HUES48 (cell line): ENCODE results near the gene USP26.
"Not testable (repeated sequence)": the region's sequence is repeated elsewhere in the genome, so short reads cannot be mapped to it uniquely, and the experiment has no call there.

Source experiments
- H3K27ac ChIP-seq: one replicate; pipeline ENCODE4 v1.7.0; 2013; ENCODE audit warnings: low read depth, low read length, inconsistent platforms
- H3K27me3 ChIP-seq: 2 replicates; pipeline ENCODE4 v1.6.1; 2013; ENCODE audit warnings: mild to moderate bottlenecking, low read length; ENCODE audit not compliant: control insufficient read depth, insufficient read depth
- H3K36me3 ChIP-seq: 2 replicates; pipeline ENCODE4 v1.6.1; 2013; ENCODE audit warnings: low read length; ENCODE audit not compliant: control insufficient read depth, insufficient read depth
- H3K4me1 ChIP-seq: 2 replicates; pipeline ENCODE4 v1.6.1; 2013; ENCODE audit warnings: mild to moderate bottlenecking, low read length; ENCODE audit not compliant: control insufficient read depth, insufficient read depth
- H3K4me3 ChIP-seq: 2 replicates; pipeline ENCODE4 v1.5.1; 2013; ENCODE audit warnings: mild to moderate bottlenecking, low read depth, low read length
- H3K9ac ChIP-seq: 2 replicates; pipeline ENCODE4 v1.6.1; 2013; ENCODE audit warnings: mild to moderate bottlenecking, low read depth, low read length, moderate library complexity
- H3K9me3 ChIP-seq: 2 replicates; pipeline ENCODE4 v1.6.1; 2013; ENCODE audit warnings: low read length; ENCODE audit not compliant: control insufficient read depth, insufficient read depth

The USP26 gene

DNA sequence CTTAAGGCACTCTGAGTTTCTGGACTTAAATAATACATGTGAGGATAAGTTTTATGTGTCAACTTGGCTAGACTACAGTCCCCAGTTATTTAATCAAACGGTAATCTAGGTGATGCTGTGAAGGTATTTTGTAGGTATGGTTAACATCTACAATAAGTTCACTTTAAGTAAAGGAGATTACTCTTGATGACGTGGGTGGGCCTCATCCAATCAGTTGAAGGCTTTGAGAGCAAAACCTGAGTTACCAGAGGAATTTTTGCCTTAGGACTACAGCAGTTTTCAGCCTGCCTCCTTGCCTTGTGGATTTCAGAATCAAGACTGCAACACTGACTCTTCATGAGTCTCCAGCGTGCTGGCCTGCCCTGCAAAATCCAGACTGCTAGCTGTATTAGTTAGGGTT, 78.7 kb downstream of the USP26 start:
- Histone ChIP-seq H3K9ac (no peak overlapping the region), H3K4me3 (no peak overlapping the region), H3K36me3 (no peaks in the 10 kb centered on the region), H3K27ac (no peak overlapping the region), H3K4me1 (no peaks in the 10 kb centered on the region), H3K9me3 (no peaks in the 10 kb centered on the region), H3K27me3 (no peaks in the 10 kb centered on the region; the same call in 1 of the 2 replicates)

DNA sequence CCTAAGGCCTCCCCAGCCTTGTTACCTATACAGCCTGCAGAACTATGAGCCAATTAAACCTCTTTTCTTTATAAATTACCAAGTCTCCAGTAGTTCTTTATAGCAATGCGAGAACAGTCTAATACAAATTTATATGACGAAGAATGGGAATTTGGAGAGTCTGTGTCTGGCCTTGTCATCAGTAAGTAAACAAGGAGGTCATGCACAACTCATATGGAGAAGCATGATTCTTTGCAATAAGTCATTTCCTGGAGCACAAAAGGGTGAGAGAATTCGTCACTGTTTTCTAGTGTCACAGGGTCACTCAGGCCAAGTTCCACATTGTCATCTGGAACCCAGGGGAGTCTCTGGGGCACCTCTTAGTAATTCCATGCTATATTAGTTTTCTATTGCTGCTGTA, 89.5 kb downstream of the USP26 start:
- H3K9ac ChIP-seq, result no peak overlapping the region
- no peaks in the 10 kb centered on the region for H3K36me3 ChIP-seq
- H3K27me3 ChIP-seq, result no peaks in the 10 kb centered on the region
- H3K9me3 ChIP-seq, result peaks cover 12% of the 10 kb centered on the region
- H3K27ac ChIP-seq, result no peak overlapping the region
- no peaks in the 10 kb centered on the region for H3K4me1 ChIP-seq
- no peak overlapping the region for H3K4me3 ChIP-seq

DNA sequence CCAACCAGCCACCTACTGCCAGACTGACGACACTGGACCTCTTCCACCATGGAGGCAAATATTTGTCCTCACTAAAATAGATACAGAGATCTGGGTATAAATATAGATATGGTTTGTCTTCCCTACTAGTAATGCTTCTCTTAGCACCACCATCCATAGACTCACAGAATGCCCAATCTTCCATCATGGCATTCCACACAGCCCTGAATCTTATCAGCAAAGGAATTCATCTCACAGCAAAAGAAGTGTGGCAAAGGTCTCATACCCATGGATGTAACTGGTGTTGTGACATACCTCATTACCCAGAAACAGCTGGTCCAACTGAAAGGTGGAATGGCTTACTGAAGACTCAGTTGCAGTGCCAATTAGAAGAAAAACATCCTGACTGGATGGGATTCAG, 91.3 kb downstream of the USP26 start:
- H3K36me3 ChIP-seq, result no peaks in the 10 kb centered on the region
- no peak overlapping the region for H3K27ac ChIP-seq
- H3K4me3 ChIP-seq, result no peak overlapping the region
- H3K9me3 ChIP-seq, result peaks cover 12% of the 10 kb centered on the region
- 0 out of 2 replicates have a peak, but pooled peaks cover 3% of the 10 kb centered on the region for H3K27me3 ChIP-seq
- H3K4me1 ChIP-seq, result no peaks in the 10 kb centered on the region
- H3K9ac ChIP-seq, result no peak overlapping the region

DNA sequence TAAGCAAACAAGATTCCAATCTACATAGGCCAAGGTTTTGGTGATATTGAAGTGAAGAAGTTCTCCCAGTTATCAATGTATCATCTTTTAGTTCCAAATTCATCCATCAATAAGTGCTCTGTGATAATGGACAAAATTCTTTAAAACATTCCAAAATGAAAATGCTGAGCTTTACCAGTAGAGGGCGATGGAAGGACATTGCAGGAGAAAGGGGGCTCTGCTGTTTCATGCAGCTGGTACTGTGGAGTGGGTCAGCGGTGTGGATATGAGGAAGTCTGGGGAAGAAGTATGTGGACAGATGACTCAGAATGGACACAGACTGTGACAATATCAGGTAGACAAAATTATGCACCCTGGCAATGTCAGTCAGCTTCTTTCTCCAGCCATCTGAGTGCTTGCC, 91.9 kb downstream of the USP26 start:
- peaks cover 12% of the 10 kb centered on the region for H3K9me3 ChIP-seq
- no peaks in the 10 kb centered on the region for H3K36me3 ChIP-seq
- H3K9ac ChIP-seq, result no peak overlapping the region
- H3K27ac ChIP-seq, result no peak overlapping the region
- no peaks in the 10 kb centered on the region for H3K4me1 ChIP-seq
- H3K27me3 ChIP-seq, result 0 out of 2 replicates have a peak, but pooled peaks cover 3% of the 10 kb centered on the region
- no peak overlapping the region for H3K4me3 ChIP-seq

DNA sequence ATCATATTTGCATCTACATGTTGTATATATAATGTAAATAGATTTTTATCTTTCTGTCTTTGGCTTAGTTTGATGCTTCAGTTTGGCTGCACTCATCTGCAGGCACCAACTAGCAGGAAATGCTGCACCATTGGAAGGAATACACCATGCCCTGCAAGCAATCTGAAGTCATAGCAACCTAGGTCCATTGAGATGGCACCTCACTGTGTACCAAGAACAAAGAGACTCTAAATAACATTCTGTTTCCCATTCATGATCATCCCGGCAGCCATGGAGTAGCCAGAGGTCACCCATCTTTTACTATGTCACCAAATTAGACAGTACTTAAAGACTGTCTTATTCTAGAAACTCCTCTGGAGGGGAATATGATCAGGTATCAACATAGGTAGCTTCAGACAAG, 97.7 kb downstream of the USP26 start:
- Histone ChIP-seq H3K9ac (no peak overlapping the region), H3K4me1 (peaks cover 6% of the 10 kb centered on the region; the same call in 1 of the 2 replicates), H3K4me3 (no peak overlapping the region), H3K27ac (no peak overlapping the region), H3K9me3 (no peaks in the 10 kb centered on the region), H3K36me3 (no peaks in the 10 kb centered on the region), H3K27me3 (0 out of 2 replicates have a peak, but pooled peaks cover 3% of the 10 kb centered on the region)

DNA sequence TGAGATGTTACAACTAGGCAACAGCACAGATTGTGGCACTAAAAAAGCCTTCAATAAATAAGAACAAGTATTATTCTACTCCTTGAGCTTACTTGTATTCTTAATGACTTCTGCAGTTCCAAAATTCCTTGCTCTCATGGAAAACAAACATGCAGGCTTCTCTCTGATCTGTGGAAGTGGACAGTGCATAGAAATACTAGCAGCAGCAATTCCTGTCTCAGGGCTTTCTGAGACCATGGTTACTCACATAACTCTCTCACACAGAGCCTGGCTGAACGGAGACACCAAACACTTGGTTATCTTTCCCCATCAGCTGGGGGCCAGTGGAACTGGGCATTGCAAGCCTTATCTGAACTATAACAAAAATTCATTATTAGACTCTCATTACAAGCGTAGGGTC, 106.1 kb downstream of the USP26 start:
- no peak overlapping the region for H3K27ac ChIP-seq
- peaks cover 8% of the 10 kb centered on the region; the same call in 1 of the 2 replicates for H3K27me3 ChIP-seq
- no peaks in the 10 kb centered on the region for H3K36me3 ChIP-seq
- no peak overlapping the region for H3K4me3 ChIP-seq
- no peaks in the 10 kb centered on the region for H3K9me3 ChIP-seq
- no peaks in the 10 kb centered on the region for H3K4me1 ChIP-seq
- H3K9ac ChIP-seq, result no peak overlapping the region

DNA sequence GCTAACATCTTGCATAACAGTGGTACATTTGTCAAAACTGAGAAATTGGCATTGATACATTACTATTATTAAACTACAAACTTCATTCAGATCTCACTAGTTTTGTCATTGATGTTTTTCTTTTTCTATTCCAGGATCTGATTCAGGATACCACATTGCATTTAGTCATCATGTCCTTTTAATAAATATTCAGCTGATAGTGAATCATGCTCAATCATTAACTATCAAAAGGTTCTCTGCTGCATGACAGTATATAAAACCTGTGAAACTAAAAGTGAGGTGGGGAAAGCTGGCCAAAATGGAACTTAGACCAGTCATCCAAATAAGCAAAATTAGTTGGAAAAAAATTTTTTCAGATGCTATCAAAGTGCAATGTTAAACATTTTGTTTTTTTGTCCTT, 110.4 kb downstream of the USP26 start:
- H3K27ac ChIP-seq, result no peak overlapping the region
- H3K4me3 ChIP-seq, result no peak overlapping the region
- H3K36me3 ChIP-seq, result no peaks in the 10 kb centered on the region
- no peak overlapping the region for H3K9ac ChIP-seq
- 0 out of 2 replicates have a peak, but pooled peaks cover 9% of the 10 kb centered on the region for H3K4me1 ChIP-seq
- H3K27me3 ChIP-seq, result peaks cover 9% of the 10 kb centered on the region
- H3K9me3 ChIP-seq, result no peaks in the 10 kb centered on the region

DNA sequence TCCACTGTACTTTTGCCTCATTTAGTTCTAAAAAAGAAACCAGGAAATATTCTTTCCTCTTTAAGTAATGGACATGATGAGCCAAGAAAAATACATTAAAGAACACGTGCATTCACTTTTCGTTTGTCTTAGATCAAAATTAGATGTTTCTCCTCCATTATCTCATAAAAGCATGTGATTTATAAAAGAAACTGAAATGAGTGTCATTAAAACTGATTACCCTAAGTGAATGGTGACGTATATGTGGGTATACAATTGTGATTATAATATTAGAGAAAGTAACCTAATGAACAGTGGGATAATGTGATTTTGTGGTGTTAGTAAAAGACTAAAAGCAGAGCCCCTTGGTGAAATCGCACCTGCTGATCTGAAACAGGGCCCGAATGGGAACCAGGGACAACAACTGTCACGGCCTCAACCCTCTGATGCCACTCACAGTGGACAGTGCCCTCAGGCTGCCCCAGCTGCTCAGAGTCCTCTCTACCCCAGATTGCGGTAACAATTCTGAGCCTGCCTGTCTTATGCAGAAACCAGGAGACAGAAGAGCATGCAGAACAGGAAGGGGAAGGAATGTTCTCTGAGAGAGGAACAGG, 112.8 kb downstream of the USP26 start:
- H3K36me3 ChIP-seq, result no peaks in the 10 kb centered on the region
- 0 out of 2 replicates have a peak, but pooled peaks cover 9% of the 10 kb centered on the region for H3K4me1 ChIP-seq
- H3K27me3 ChIP-seq, result peaks cover 4% of the 10 kb centered on the region; the same call in 1 of the 2 replicates
- H3K9me3 ChIP-seq, result no peaks in the 10 kb centered on the region
- no peak overlapping the region for H3K27ac ChIP-seq
- H3K9ac ChIP-seq, result no peak overlapping the region
- H3K4me3 ChIP-seq, result no peak overlapping the region

DNA sequence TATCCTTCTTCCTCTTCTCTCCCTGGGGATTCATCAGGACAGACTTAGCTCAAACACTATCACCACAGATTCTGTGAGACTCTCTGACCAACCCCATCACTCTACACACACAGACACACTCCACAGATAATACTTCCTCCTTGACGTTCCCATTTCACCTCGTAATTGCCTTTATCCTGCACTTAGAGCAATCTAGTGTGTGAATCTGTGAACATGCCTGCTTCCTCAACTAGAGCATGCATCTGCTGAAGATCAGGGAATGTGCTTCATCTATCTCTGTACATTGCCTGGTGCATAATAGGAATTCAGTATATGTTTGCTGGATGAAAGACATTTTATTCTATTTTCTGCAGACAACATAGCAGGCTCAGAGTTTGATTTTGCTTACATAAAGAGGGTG, 113.4 kb downstream of the USP26 start:
- H3K36me3 ChIP-seq, result no peaks in the 10 kb centered on the region
- H3K27me3 ChIP-seq, result peaks cover 4% of the 10 kb centered on the region; the same call in 1 of the 2 replicates
- H3K4me3 ChIP-seq, result no peak overlapping the region
- H3K4me1 ChIP-seq, result 0 out of 2 replicates have a peak, but pooled peaks cover 9% of the 10 kb centered on the region
- H3K9me3 ChIP-seq, result no peaks in the 10 kb centered on the region
- no peak overlapping the region for H3K27ac ChIP-seq
- no peak overlapping the region for H3K9ac ChIP-seq

DNA sequence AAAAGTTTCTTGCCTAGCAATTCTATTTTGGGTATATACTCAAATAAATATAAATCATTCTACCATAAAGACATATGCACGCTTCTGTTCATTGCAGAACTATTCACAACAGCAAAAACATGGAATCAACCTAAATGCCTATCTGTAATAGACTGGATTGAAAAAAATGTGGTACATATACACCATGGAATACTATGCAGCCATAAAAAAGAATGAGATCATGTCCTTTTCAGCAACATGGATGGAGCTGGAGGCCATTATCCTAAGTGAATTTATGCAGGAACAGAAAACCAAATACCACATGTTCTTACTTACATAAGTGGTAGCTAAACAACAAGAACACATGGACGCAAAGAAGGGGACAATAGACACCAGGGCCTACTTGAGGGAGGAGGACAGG, 116.9 kb downstream of the USP26 start:
- not testable (repeated sequence) for H3K4me3 ChIP-seq, H3K4me1 ChIP-seq, H3K9me3 ChIP-seq, H3K9ac ChIP-seq, H3K36me3 ChIP-seq, H3K27ac ChIP-seq, H3K27me3 ChIP-seq
